Right cardiac atrium (tissue), 5 donors: ENCODE results near the gene ZNF45. TPM values are rescaled to one million over a fixed set of nuclear protein-coding genes. Genes with fewer than 3 reads are reported as not detected.

Experiments used
- ATAC-seq, 2 donors: fragments of 200-7000 bp; cut with Tn5 transposase; one replicate each; pipeline versions ENCODE4 v1.8.0 to v1.9.1; 2020; ENCODE audit warnings: moderate library complexity in 2 of 2, mild to moderate bottlenecking in 1 of 2
- DNase-seq, 3 donors: peaks; one replicate each; pipeline ENCODE4 v3.0.0-alpha.2; 2020
- H3K27ac ChIP-seq: one replicate; pipeline ENCODE4 v1.5.1; 2013; ENCODE audit warnings: mild to moderate bottlenecking, low read length, control low read depth, moderate library complexity
- H3K27me3 ChIP-seq: one replicate; pipeline ENCODE4 v1.6.1; 2013; ENCODE audit not compliant: control insufficient read depth, insufficient read depth
- H3K4me1 ChIP-seq: one replicate; pipeline ENCODE4 v1.6.1; 2013; ENCODE audit warnings: low read length; ENCODE audit not compliant: control insufficient read depth, insufficient read depth
- H3K4me3 ChIP-seq: one replicate; pipeline ENCODE4 v1.5.1; 2013; ENCODE audit warnings: low read length, control low read depth
- H3K9me3 ChIP-seq: one replicate; pipeline ENCODE4 v1.6.1; 2013; ENCODE audit warnings: low read length; ENCODE audit not compliant: control insufficient read depth
- WGBS: extraction: QIAGEN DNeasy Blood & Tissue Kit; methylation state at CpG from one replicate; pipeline ENCODE4 v1.1.7; 2013; 5-methylcytosine and 5-hydroxymethylcytosine counted together
- intact Hi-C, 4 donors: fragments of 100-400 bp; cut with DNase I; formaldehyde crosslinking; loops; one replicate each; pipeline versions ENCODE4 v1.11.0 to v1.14.0; 2022 to 2023
- long read RNA-seq, 4 donors: library from polyadenylated mRNA; unstranded; transcript quantifications; one replicate each; pipeline ENCODE4 v2.0.0, GENCODE V29; 2020 to 2021
- polyA plus RNA-seq: library from polyadenylated mRNA; stranded (reverse); fragments of 200-250 nt; gene quantifications from one replicate; pipeline ENCODE4 v1.2.3, GENCODE V29; 2013
- total RNA-seq, 4 donors: library from RNA; stranded (reverse); fragmentation: NEBNext Ultra II Directional; extraction: Animal tissue kit (Norgen Biotek cat#: 25700); gene quantifications; one replicate each; pipeline ENCODE4 v1.2.1, GENCODE V29; 2021
- donor health status: healthy with polysubstance abuse.
- donor health status: DM: no; HTN: yes; CAD: no.
- donor health status: DM: no; HTN: no; CAD: no.
- donor health status: DM: no; HTN: yes; CAD: no; lungs with severe emphysema.
- donor health status: DM: yes; HTN: yes; CAD: no.

The ZNF45 gene
- total RNA-seq (1 to 10 TPM; 8.1 to 9.0 (median 8.6) TPM), polyA plus RNA-seq (2.7 TPM)
- long read RNA-seq, donor 1, partial matches to known transcripts: 5 of 18 reads
- long read RNA-seq, donor 1, other reads (novel, unspliced or antisense): 12 of 18 reads
- long read RNA-seq, donor 2, partial matches to known transcripts: 0 of 11 reads
- long read RNA-seq, donor 2, other reads (novel, unspliced or antisense): 9 of 11 reads
- long read RNA-seq, donor 3, partial matches to known transcripts: 3 of 25 reads
- long read RNA-seq, donor 3, other reads (novel, unspliced or antisense): 22 of 25 reads
- long read RNA-seq, donor 4, partial matches to known transcripts: 0 of 6 reads
- long read RNA-seq, donor 4, other reads (novel, unspliced or antisense): 6 of 6 reads

- under 1% methylated on average over 42 of the region's 42 CpGs for WGBS
- intact Hi-C loops: no loop called here
- DNase-seq (peak; percentile 91 to 94 (median 93)), ATAC-seq (peak; percentile 99)
- Histone ChIP-seq H3K9me3 (no peaks in the 10 kb centered on the region), H3K4me3 (peak within 1 kb of the TSS; percentile 99), H3K27me3 (no peaks in the 10 kb centered on the region), H3K4me1 (no peaks in the 10 kb centered on the region), H3K27ac (peak within 1 kb of the TSS; percentile 99)
Observed at GRCh38 chr19:43934985-43935708, at the start of gene ZNF45. ZNF45 (minus strand) TSS chr19:43935282; CDS start chr19:43922185, 13,097 bp downstream.

GRCh38 chr19:43984687-43985000 is 49.6 kb upstream of the ZNF45 start:
- ATAC-seq: peak; percentile 50 to 58
- no peaks in the 10 kb centered on the region for H3K27me3 ChIP-seq
- peaks cover 2% of the 10 kb centered on the region for H3K4me1 ChIP-seq
- intact Hi-C loops: no loop called here
- peak; percentile 26 to 59 (median 47) for DNase-seq
- H3K27ac ChIP-seq: no peak overlapping the region
- no peaks in the 10 kb centered on the region for H3K9me3 ChIP-seq
- WGBS: 1% methylated on average over 14 of the region's 14 CpGs
- peak overlapping the region; percentile 98 for H3K4me3 ChIP-seq

- Histone ChIP-seq H3K4me1 (peaks cover 2% of the 10 kb centered on the region), H3K27ac (peak within 1 kb of the TSS; percentile 96), H3K9me3 (no peaks in the 10 kb centered on the region), H3K27me3 (no peaks in the 10 kb centered on the region), H3K4me3 (peak within 1 kb of the TSS; percentile 98)
- intact Hi-C loops: no loop called here
- DNase-seq (peak; percentile 93 to 95 (median 95)), ATAC-seq (peak; percentile 100)
- WGBS: under 1% methylated on average over 40 of the region's 40 CpGs
Observed at GRCh38 chr19:43983912-43984686, 49.0 kb upstream of the ZNF45 start, which contains the start of gene ZNF155. ZNF155 (plus strand) TSS chr19:43984188; CDS start chr19:43988544, 4,356 bp downstream.

- no peaks in the 10 kb centered on the region for H3K9me3 ChIP-seq
- no peak overlapping the region for H3K27ac ChIP-seq
- no peaks in the 10 kb centered on the region for H3K27me3 ChIP-seq
- H3K4me1 ChIP-seq: peaks cover 2% of the 10 kb centered on the region
- intact Hi-C loops: no loop called here
- no peak for DNase-seq
- no peak for ATAC-seq
- WGBS: 73% methylated on average over 2 of the region's 2 CpGs
- peak overlapping the region; percentile 98 for H3K4me3 ChIP-seq
Observed at GRCh38 chr19:43983544-43983911, 48.4 kb upstream of the ZNF45 start.

DNA sequence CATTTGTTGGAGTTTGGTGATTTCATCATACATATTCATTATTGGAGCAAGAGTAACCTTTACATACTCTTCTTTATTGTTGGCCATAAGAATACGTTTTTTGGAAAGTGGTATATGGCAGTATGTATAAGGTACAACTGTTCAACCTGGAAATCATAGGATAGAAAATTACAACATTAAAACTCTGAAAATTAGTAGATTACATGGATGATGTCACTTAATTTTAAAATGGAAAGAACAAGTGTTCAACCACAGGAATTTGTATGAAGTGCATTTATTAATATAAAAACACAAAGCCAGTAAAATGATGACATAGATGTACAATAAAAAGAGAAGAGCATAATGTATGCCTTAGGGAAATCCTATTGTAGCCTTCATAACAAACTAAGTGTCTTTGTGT is 41.6 kb upstream of the ZNF45 start:
- WGBS: 87% methylated on average over 1 of the region's 1 CpG
- no peaks in the 10 kb centered on the region for H3K9me3 ChIP-seq
- no peaks in the 10 kb centered on the region for H3K27me3 ChIP-seq
- no peak for DNase-seq
- no peak overlapping the region for H3K27ac ChIP-seq
- ATAC-seq: no peak
- no peak overlapping the region for H3K4me3 ChIP-seq
- intact Hi-C loops: no loop called here
- no peaks in the 10 kb centered on the region for H3K4me1 ChIP-seq

DNA sequence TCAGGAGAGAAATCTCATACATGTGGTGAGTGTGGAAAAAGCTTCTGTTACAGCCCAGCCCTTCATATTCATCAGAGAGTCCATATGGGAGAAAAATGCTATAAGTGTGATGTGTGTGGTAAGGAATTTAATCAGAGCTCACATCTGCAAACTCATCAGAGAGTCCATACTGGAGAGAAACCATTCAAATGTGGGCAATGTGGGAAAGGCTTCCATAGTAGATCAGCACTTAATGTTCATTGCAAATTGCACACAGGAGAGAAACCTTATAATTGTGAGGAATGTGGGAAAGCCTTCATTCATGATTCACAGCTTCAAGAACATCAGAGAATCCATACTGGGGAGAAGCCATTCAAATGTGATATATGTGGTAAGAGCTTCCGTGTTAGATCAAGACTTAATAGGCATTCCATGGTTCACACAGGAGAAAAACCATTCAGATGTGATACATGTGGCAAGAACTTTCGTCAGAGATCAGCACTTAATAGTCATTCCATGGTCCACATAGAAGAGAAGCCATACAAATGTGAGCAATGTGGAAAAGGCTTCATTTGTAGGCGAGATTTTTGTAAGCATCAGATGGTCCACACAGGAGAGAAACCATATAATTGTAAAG is 31.1 kb upstream of the ZNF45 start:
- Histone ChIP-seq H3K4me1 (no peaks in the 10 kb centered on the region), H3K27me3 (no peaks in the 10 kb centered on the region), H3K9me3 (peaks cover 31% of the 10 kb centered on the region), H3K27ac (no peak overlapping the region), H3K4me3 (no peak overlapping the region)
- no peak for ATAC-seq
- DNase-seq: no peak
- WGBS: 97% methylated on average over 3 of the region's 3 CpGs
- intact Hi-C loops: no loop called here

DNA sequence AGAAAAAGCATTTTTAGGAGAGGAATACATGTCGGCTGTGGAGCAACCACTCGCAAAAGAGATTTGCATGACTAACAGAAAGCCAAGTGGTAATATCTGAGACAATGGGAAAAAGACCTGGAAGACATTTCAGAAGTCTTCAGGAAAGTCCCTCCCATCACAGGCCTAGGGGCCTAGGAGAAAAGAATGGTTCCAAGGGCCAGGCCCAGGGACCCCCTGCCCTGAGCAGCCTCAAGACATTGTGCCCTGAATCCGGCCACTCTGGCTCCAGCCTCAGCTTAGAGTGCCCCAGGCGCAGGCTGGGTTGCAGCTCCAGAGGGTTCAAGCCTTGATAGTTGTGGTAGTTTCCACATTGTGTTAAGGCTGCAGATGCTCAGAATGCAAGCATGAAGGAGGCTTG is 25.3 kb upstream of the ZNF45 start:
- intact Hi-C loops: no loop called here
- H3K9me3 ChIP-seq: peaks cover 16% of the 10 kb centered on the region
- no peak for ATAC-seq

GRCh38 chr19:43957891-43958290 is 22.8 kb upstream of the ZNF45 start:
- peaks cover 7% of the 10 kb centered on the region for H3K9me3 ChIP-seq
- DNase-seq: no peak
- no peaks in the 10 kb centered on the region for H3K4me1 ChIP-seq
- intact Hi-C loops: no loop called here
- 97% methylated on average over 3 of the region's 3 CpGs for WGBS
- ATAC-seq: no peak
- H3K27ac ChIP-seq: no peak overlapping the region
- H3K27me3 ChIP-seq: no peaks in the 10 kb centered on the region
- H3K4me3 ChIP-seq: no peak overlapping the region

More for the DNA sequence above, 25.3 kb upstream of the ZNF45 start:
- DNase-seq: no peak
- WGBS: 69% methylated on average over 4 of the region's 4 CpGs
- no peak overlapping the region for H3K4me3 ChIP-seq
- H3K27ac ChIP-seq: no peak overlapping the region
- H3K27me3 ChIP-seq: no peaks in the 10 kb centered on the region
- H3K4me1 ChIP-seq: no peaks in the 10 kb centered on the region

- DNase-seq (no peak), ATAC-seq (no peak)
- 93% methylated on average over 3 of the region's 3 CpGs for WGBS
- intact Hi-C loops: no loop called here
- H3K27me3 ChIP-seq: no peaks in the 10 kb centered on the region
- no peak overlapping the region for H3K27ac ChIP-seq
- no peak overlapping the region for H3K4me3 ChIP-seq
- peaks cover 7% of the 10 kb centered on the region for H3K9me3 ChIP-seq
- no peaks in the 10 kb centered on the region for H3K4me1 ChIP-seq
Observed at GRCh38 chr19:43956827-43957226, 21.7 kb upstream of the ZNF45 start.

- ATAC-seq: peak; percentile 100
- H3K4me3 ChIP-seq: peak within 1 kb of the TSS; percentile 95
- under 1% methylated on average over 40 of the region's 40 CpGs for WGBS
- intact Hi-C loops: no loop called here
- H3K27ac ChIP-seq: peak within 1 kb of the TSS; percentile 78
- peak; percentile 92 to 96 (median 94) for DNase-seq
- no peaks in the 10 kb centered on the region for H3K9me3 ChIP-seq
- H3K27me3 ChIP-seq: no peaks in the 10 kb centered on the region
- no peaks in the 10 kb centered on the region for H3K4me1 ChIP-seq
Observed at GRCh38 chr19:43950834-43951645, 16.0 kb upstream of the ZNF45 start, which contains the start of gene ZNF221. ZNF221 (plus strand) TSS chr19:43951228; CDS start chr19:43962727, 11,499 bp downstream.
